SW 1271 (cell line): ENCODE results near the gene COL18A1.

Experiments used
- DNase-seq, 2 experiments: peaks; one replicate each; lab custom pipeline; 2025; lab: John Stamatoyannopoulos, UW

COL18A1 gene

GRCh38 chr21:45507888-45508508 lies 103.0 kb downstream of the COL18A1 start:
- no peak for DNase-seq

GRCh38 chr21:45508607-45509565 lies 103.9 kb downstream of the COL18A1 start:
- DNase-seq = no peak

- no peak for DNase-seq
Measured at GRCh38 chr21:45509566-45510465, 104.9 kb downstream of the COL18A1 start.

GRCh38 chr21:45510466-45510955 lies 105.5 kb downstream of the COL18A1 start:
- DNase-seq = no peak

GRCh38 chr21:45511007-45511406 lies 106.0 kb downstream of the COL18A1 start:
- no peak for DNase-seq

GRCh38 chr21:45511661-45512431 lies 106.9 kb downstream of the COL18A1 start:
- DNase-seq = no peak

- DNase-seq = no peak
Measured at GRCh38 chr21:45512626-45513002, 107.6 kb downstream of the COL18A1 start.

- DNase-seq = no peak
Measured at GRCh38 chr21:45513003-45513717, 108.2 kb downstream of the COL18A1 start.

GRCh38 chr21:45513741-45514310 lies 108.9 kb downstream of the COL18A1 start:
- DNase-seq = no peak

GRCh38 chr21:45514311-45515021 lies 109.5 kb downstream of the COL18A1 start:
- DNase-seq = no peak

- DNase-seq = no peak
Measured at GRCh38 chr21:45515241-45516061, 110.5 kb downstream of the COL18A1 start.

GRCh38 chr21:45516071-45516670 lies 111.2 kb downstream of the COL18A1 start:
- no peak for DNase-seq

GRCh38 chr21:45516671-45517151 lies 111.7 kb downstream of the COL18A1 start:
- no peak for DNase-seq

GRCh38 chr21:45517249-45518065 lies 112.5 kb downstream of the COL18A1 start:
- DNase-seq = no peak

- no peak for DNase-seq
Measured at GRCh38 chr21:45518742-45519141, 113.8 kb downstream of the COL18A1 start.

GRCh38 chr21:45519182-45519581 lies 114.2 kb downstream of the COL18A1 start:
- no peak for DNase-seq

- no peak for DNase-seq
Measured at GRCh38 chr21:45521241-45521640, 116.3 kb downstream of the COL18A1 start.
